ENCODE measurements around the gene EHD2.
A peak's percentile ranks its signal among the peaks of the same experiment; 100 is the strongest.
"Not testable (repeated sequence)": the region's sequence is repeated elsewhere in the genome, so short reads cannot be mapped to it uniquely, and the experiment has no call there.

Gene EHD2

GRCh38 chr19:47765523-47766358 is 52.5 kb downstream of the EHD2 start:
- FAIRE-seq (no peak), DNase-seq (ENCODE audit: low spot score) (no peak)

- no peak for DNase-seq (ENCODE audit: low spot score)
- no peak for FAIRE-seq
These were observed 53.1 kb downstream of the EHD2 start for GRCh38 chr19:47766359-47766620.

GRCh38 chr19:47766670-47767069 is 53.4 kb downstream of the EHD2 start:
- no peak for FAIRE-seq

GRCh38 chr19:47767349-47767748 is 54.1 kb downstream of the EHD2 start:
- FAIRE-seq, result no peak
- no peak for DNase-seq (ENCODE audit: low spot score)

More at GRCh38 chr19:47766670-47767069, 53.4 kb downstream of the EHD2 start:
- DNase-seq (ENCODE audit: low spot score), result no peak

GRCh38 chr19:47768604-47769003 is 55.4 kb downstream of the EHD2 start:
- DNase-seq (ENCODE audit: low spot score) (no peak), FAIRE-seq (no peak)

GRCh38 chr19:47769534-47769933 is 56.3 kb downstream of the EHD2 start:
- no peak for FAIRE-seq

GRCh38 chr19:47771291-47771690 is 58.1 kb downstream of the EHD2 start:
- not testable (repeated sequence) for DNase-seq (ENCODE audit: low spot score); FAIRE-seq

More at GRCh38 chr19:47769534-47769933, 56.3 kb downstream of the EHD2 start:
- DNase-seq (ENCODE audit: low spot score), result no peak

- FAIRE-seq (no peak), DNase-seq (ENCODE audit: low spot score) (no peak)
These were observed 63.3 kb downstream of the EHD2 start for GRCh38 chr19:47776568-47776967.

GRCh38 chr19:47777245-47778048 is 64.2 kb downstream of the EHD2 start:
- DNase-seq (ENCODE audit: low spot score); FAIRE-seq: not testable (repeated sequence)

GRCh38 chr19:47778049-47778953 is 65.1 kb downstream of the EHD2 start, which contains the start of gene SELENOW:
Gene SELENOW (plus strand): TSS chr19:47778703. CDS start chr19:47778786, 83 bp downstream.
- no peak for FAIRE-seq
- DNase-seq (ENCODE audit: low spot score), result peak; percentile 57

GRCh38 chr19:47778954-47779351 is 65.7 kb downstream of the EHD2 start:
- DNase-seq (ENCODE audit: low spot score), result no peak
- no peak for FAIRE-seq

- no peak for DNase-seq (ENCODE audit: low spot score)
- FAIRE-seq, result no peak
These were observed 66.4 kb downstream of the EHD2 start for GRCh38 chr19:47779524-47780214.

- no peak for DNase-seq (ENCODE audit: low spot score)
- FAIRE-seq, result no peak
These were observed 67.0 kb downstream of the EHD2 start for GRCh38 chr19:47780215-47780551.

GRCh38 chr19:47781590-47782262 is 68.5 kb downstream of the EHD2 start:
- DNase-seq (ENCODE audit: low spot score), result no peak
- no peak for FAIRE-seq

GRCh38 chr19:47786566-47786965 is 73.3 kb downstream of the EHD2 start:
- FAIRE-seq (no peak), DNase-seq (ENCODE audit: low spot score) (no peak)

- not testable (repeated sequence) for FAIRE-seq; DNase-seq (ENCODE audit: low spot score)
These were observed 74.1 kb downstream of the EHD2 start for GRCh38 chr19:47787307-47787706.

GRCh38 chr19:47789811-47790210 is 76.6 kb downstream of the EHD2 start:
- DNase-seq (ENCODE audit: low spot score); FAIRE-seq: not testable (repeated sequence)

GRCh38 chr19:47790398-47790814 is 77.2 kb downstream of the EHD2 start:
- DNase-seq (ENCODE audit: low spot score) (peak; percentile 26), FAIRE-seq (no peak)

GRCh38 chr19:47792616-47793015 is 79.4 kb downstream of the EHD2 start:
- no peak for FAIRE-seq

More at GRCh38 chr19:47792616-47793015, 79.4 kb downstream of the EHD2 start:
- no peak for DNase-seq (ENCODE audit: low spot score)

Data from RCC 7860 (cell line).